Adipocyte (in vitro differentiated cells): ENCODE results near the gene PLEKHH1.

Source experiments
- DNase-seq: peaks from one replicate; pipeline ENCODE4 v3.0.0-alpha.2; 2015; ENCODE audit warnings: low read depth
- H3K27me3 ChIP-seq: replicated peaks from 2 replicates; pipeline ENCODE4 v1.7.0; 2013; ENCODE audit warnings: mild to moderate bottlenecking, low read length, moderate library complexity; ENCODE audit not compliant: control insufficient read depth, insufficient read depth
- H3K36me3 ChIP-seq: 2 replicates; pipeline ENCODE4 v1.7.0; 2013; ENCODE audit warnings: low read length, mild to moderate bottlenecking, moderate library complexity; ENCODE audit not compliant: control insufficient read depth, insufficient read depth, severe bottlenecking
- H3K4me1 ChIP-seq: 2 replicates; pipeline ENCODE4 v1.7.0; 2013; ENCODE audit warnings: mild to moderate bottlenecking, low read length, moderate library complexity; ENCODE audit not compliant: control insufficient read depth, insufficient read depth
- H3K4me3 ChIP-seq: 2 replicates; pipeline ENCODE4 v1.7.0; 2013; ENCODE audit warnings: mild to moderate bottlenecking, low read length, moderate library complexity
- H3K9ac ChIP-seq: 2 replicates; pipeline ENCODE4 v1.7.0; 2013; ENCODE audit warnings: mild to moderate bottlenecking, low read length, moderate library complexity
- H3K9me3 ChIP-seq: 2 replicates; pipeline ENCODE4 v1.7.0; 2013; ENCODE audit warnings: mild to moderate bottlenecking, low read length, moderate library complexity; ENCODE audit not compliant: control insufficient read depth

Gene PLEKHH1

GRCh38 chr14:67493092-67493717 is 39.9 kb upstream of the PLEKHH1 start:
- Histone ChIP-seq H3K9ac (no peak overlapping the region), H3K36me3 (no peaks in the 10 kb centered on the region), H3K27me3 (peaks cover 10% of the 10 kb centered on the region), H3K4me1 (no peaks in the 10 kb centered on the region), H3K4me3 (no peak overlapping the region), H3K9me3 (peaks cover 18% of the 10 kb centered on the region)
- DNase-seq: no peak

GRCh38 chr14:67495827-67496226 is 37.3 kb upstream of the PLEKHH1 start:
- DNase-seq: no peak
- H3K27me3 ChIP-seq: peaks cover 10% of the 10 kb centered on the region
- H3K36me3 ChIP-seq: no peaks in the 10 kb centered on the region
- no peak overlapping the region for H3K4me3 ChIP-seq
- H3K9me3 ChIP-seq: peaks cover 18% of the 10 kb centered on the region
- no peak overlapping the region for H3K9ac ChIP-seq
- H3K4me1 ChIP-seq: no peaks in the 10 kb centered on the region

- DNase-seq: no peak
- Histone ChIP-seq H3K4me3 (no peak overlapping the region), H3K9me3 (peaks cover 18% of the 10 kb centered on the region), H3K27me3 (peaks cover 6% of the 10 kb centered on the region), H3K36me3 (no peaks in the 10 kb centered on the region), H3K9ac (no peak overlapping the region), H3K4me1 (no peaks in the 10 kb centered on the region)
Measured at GRCh38 chr14:67497216-67497615, 35.9 kb upstream of the PLEKHH1 start.

DNA sequence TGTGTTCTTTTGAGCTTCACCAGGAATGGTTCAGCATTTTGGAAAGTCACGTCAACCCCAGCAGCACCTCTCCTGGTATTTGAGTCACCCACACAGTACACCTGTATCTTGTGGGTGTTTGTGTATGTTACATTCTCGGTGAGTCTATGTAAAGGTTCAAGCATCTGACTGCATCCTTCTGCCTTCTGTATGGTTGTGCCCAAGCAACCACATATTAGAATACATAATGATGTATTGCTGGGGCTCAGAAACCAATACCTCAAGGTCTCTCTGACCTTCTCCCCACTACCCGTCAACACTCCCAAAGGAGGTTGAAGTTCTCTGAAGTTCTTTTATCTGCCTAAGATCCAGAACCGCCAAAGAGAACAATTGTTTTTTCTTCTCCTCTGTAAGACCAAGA is 35.4 kb upstream of the PLEKHH1 start:
- Histone ChIP-seq H3K4me1 (no peaks in the 10 kb centered on the region), H3K4me3 (no peak overlapping the region), H3K27me3 (peaks cover 1% of the 10 kb centered on the region), H3K9ac (no peak overlapping the region), H3K36me3 (no peaks in the 10 kb centered on the region), H3K9me3 (peaks cover 13% of the 10 kb centered on the region)
- no peak for DNase-seq

GRCh38 chr14:67500981-67501380 is 32.1 kb upstream of the PLEKHH1 start:
- H3K4me3 ChIP-seq: no peak overlapping the region
- H3K9me3 ChIP-seq: no peaks in the 10 kb centered on the region
- no peaks in the 10 kb centered on the region for H3K27me3 ChIP-seq
- no peaks in the 10 kb centered on the region for H3K4me1 ChIP-seq
- DNase-seq: no peak
- no peak overlapping the region for H3K9ac ChIP-seq
- no peaks in the 10 kb centered on the region for H3K36me3 ChIP-seq

DNA sequence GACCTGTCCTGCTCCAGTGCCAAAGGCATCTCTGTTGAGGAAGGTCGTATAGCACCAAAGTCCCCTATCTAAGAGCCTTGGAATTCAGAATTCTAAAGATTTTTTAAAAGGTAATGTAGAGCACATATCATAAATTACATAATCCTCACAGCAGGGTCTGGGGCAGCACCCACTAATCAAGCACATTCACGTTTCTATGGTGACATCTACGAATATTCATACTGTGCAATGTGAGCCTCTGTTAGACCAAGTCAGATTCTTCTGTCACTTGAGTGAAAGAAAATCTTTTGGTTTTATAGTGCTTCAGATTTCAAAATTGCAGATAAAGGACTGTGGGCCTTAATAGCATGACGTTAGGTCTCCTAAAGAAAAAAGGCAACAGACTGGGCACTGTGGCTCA is 31.4 kb upstream of the PLEKHH1 start:
- no peaks in the 10 kb centered on the region for H3K27me3 ChIP-seq
- no peaks in the 10 kb centered on the region for H3K9me3 ChIP-seq
- H3K9ac ChIP-seq: no peak overlapping the region
- H3K4me1 ChIP-seq: no peaks in the 10 kb centered on the region
- no peaks in the 10 kb centered on the region for H3K36me3 ChIP-seq
- no peak overlapping the region for H3K4me3 ChIP-seq
- no peak for DNase-seq

GRCh38 chr14:67502867-67503266 is 30.2 kb upstream of the PLEKHH1 start:
- Histone ChIP-seq H3K9me3 (no peaks in the 10 kb centered on the region), H3K9ac (no peak overlapping the region), H3K27me3 (no peaks in the 10 kb centered on the region), H3K4me1 (no peaks in the 10 kb centered on the region), H3K36me3 (no peaks in the 10 kb centered on the region), H3K4me3 (no peak overlapping the region)
- no peak for DNase-seq

GRCh38 chr14:67503331-67503730 is 29.8 kb upstream of the PLEKHH1 start:
- Histone ChIP-seq H3K4me1 (peaks cover under 1% of the 10 kb centered on the region), H3K9ac (no peak overlapping the region), H3K27me3 (no peaks in the 10 kb centered on the region), H3K36me3 (no peaks in the 10 kb centered on the region), H3K9me3 (no peaks in the 10 kb centered on the region), H3K4me3 (no peak overlapping the region)
- DNase-seq: no peak

DNA sequence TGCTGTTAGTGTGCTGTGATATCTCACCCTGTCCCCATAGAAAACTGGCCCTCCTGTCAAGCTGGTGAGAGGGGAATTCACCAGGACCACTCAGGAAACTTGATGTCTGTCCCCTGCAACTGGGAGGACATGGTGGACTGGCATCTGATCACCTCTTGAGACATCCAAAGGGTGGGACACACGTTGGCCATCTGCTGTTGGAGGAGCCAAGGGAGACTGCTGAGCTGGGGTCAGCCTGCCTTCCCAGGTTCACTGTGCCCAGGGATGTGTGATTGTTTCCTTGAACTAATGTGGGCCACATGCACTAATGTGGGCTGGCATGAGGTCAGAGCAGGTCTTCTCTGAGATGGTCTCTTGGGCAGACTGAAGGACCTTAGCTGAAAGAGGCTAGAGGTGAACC is 27.8 kb upstream of the PLEKHH1 start:
- peaks cover 9% of the 10 kb centered on the region for H3K4me1 ChIP-seq
- no peak for DNase-seq
- no peaks in the 10 kb centered on the region for H3K27me3 ChIP-seq
- H3K36me3 ChIP-seq: no peaks in the 10 kb centered on the region
- no peaks in the 10 kb centered on the region for H3K9me3 ChIP-seq
- no peak overlapping the region for H3K4me3 ChIP-seq
- H3K9ac ChIP-seq: no peak overlapping the region

DNA sequence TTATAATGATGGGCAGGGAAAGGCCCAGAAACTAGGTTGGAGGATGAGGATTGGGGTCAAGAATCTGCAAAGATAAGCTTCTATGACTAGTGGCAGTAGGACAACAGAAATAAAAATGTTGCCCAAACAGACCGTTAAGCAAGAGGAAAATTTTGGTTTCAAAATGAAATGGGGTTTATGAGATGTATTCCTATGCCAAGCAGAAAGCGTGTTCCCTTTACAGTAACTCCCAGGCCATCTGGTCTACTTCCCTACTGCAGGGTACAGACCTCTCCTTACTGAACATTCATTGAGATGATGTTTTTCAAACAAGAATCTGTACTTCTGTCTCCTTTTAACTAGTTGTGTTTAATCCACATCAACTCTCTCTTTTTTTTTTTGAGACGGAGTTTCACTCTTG is 24.1 kb upstream of the PLEKHH1 start:
- H3K9ac ChIP-seq: no peak overlapping the region

GRCh38 chr14:67510121-67510520 is 23.0 kb upstream of the PLEKHH1 start:
- Histone ChIP-seq H3K36me3 (no peaks in the 10 kb centered on the region), H3K4me3 (no peak overlapping the region), H3K9me3 (no peaks in the 10 kb centered on the region), H3K4me1 (peaks cover 24% of the 10 kb centered on the region), H3K27me3 (no peaks in the 10 kb centered on the region), H3K9ac (no peak overlapping the region)
- no peak for DNase-seq

More for the DNA sequence above, 24.1 kb upstream of the PLEKHH1 start:
- Histone ChIP-seq H3K4me3 (no peak overlapping the region), H3K27me3 (no peaks in the 10 kb centered on the region), H3K9me3 (no peaks in the 10 kb centered on the region), H3K36me3 (no peaks in the 10 kb centered on the region), H3K4me1 (peaks cover 18% of the 10 kb centered on the region)
- no peak for DNase-seq

DNA sequence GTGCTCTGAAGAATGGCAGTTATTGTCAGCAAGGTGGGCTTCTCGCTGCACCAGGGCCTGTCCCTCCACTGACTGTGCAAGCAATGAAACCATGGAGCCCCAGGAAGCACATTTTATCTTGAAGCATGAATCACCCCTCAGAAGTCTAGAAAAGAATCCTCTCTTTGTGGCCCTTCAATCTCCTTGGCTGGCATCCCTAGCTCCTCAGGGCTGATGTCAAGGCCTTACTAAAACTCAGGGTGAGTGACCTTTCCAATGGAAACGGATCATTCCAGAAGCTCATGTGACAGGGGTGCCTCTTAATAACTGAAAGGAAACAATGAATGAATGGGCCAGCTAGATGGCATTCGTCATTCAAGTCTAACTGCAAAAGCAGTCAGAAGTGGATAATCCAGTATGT is 22.3 kb upstream of the PLEKHH1 start:
- no peak for DNase-seq
- Histone ChIP-seq H3K27me3 (no peaks in the 10 kb centered on the region), H3K9me3 (no peaks in the 10 kb centered on the region)

More for the DNA sequence above, 22.3 kb upstream of the PLEKHH1 start:
- Histone ChIP-seq H3K9ac (no peak overlapping the region), H3K4me1 (peaks cover 24% of the 10 kb centered on the region), H3K36me3 (no peaks in the 10 kb centered on the region), H3K4me3 (no peak overlapping the region)
